Stimulated activated CD4-positive, alpha-beta T cell treated with anti-CD3 and anti-CD28 coated beads, TNF-alpha, amount 100 ng/mL, for 24 hours (primary cell): ENCODE measurements around the gene ARVCF.
A peak's percentile ranks its signal among the peaks of the same experiment; 100 is the strongest.

ENCODE experiments used
- DNase-seq, 3 experiments: peaks; one replicate each; pipeline ENCODE4 v3.0.0-alpha.2; 2020; ENCODE audit warnings: low read depth in 3 of 3

ARVCF gene

DNA sequence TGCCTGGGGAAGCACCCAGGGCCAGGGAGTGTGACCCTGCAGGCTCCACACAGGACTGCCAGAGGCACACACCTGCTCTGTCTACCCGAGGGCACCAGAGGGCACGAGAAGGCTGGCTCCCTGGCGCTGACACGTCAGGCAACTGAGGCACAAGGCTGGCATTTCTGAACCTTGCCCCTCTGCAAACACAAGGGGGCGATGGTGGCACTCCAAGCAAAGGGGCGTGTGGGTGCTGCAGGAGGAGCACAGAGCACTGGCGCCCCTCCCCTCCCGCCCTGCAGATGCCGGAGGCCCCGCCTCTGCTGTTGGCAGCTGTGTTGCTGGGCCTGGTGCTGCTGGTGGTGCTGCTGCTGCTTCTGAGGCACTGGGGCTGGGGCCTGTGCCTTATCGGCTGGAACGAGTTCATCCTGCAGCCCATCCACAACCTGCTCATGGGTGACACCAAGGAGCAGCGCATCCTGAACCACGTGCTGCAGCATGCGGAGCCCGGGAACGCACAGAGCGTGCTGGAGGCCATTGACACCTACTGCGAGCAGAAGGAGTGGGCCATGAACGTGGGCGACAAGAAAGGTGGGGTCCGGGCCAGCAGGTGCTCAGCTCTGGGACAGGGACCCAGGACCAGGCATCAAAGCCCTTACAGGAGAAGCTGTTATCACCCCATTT lies 54.2 kb downstream of the ARVCF start:
- peak in 2 of 3 experiments; percentile 42 to 71 for DNase-seq

DNA sequence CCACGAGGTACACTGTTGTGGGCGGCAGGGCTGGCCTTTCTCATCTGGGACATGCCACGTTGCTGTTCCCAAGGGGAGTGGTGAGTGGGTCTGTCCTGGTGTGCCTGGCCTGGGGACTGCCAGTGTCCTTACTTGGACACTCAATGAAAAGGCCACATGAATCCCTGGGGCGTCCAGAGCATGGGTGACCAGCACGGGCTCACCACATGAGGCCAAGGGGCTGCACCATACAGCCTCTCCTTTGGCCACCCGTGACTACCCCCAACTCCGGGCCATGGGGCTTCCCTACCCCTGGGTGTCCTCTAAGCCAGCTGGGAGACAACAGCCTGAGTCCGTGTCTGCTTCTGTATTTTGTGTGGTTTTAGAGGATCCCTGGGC lies 54.8 kb downstream of the ARVCF start:
- no peak for DNase-seq

DNA sequence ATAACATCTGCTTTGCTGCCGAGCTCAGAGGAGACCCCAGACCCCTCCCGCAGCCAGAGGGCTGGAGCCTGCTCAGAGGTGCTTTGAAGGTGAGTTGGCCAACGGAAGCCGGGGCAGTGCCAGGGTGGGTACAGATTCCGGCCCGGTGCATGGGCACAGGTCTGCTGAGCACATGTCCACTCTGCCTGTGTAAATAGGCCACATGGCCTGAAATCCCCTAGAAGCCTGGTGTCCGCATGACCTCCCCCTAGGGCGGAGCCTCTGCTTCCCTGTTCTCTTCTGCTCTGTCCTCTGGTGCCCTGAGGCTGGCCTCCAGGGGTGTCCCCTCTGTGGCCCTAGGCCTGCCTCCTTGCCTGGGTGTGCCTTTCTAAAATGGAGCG lies 55.4 kb downstream of the ARVCF start:
- no peak for DNase-seq

DNA sequence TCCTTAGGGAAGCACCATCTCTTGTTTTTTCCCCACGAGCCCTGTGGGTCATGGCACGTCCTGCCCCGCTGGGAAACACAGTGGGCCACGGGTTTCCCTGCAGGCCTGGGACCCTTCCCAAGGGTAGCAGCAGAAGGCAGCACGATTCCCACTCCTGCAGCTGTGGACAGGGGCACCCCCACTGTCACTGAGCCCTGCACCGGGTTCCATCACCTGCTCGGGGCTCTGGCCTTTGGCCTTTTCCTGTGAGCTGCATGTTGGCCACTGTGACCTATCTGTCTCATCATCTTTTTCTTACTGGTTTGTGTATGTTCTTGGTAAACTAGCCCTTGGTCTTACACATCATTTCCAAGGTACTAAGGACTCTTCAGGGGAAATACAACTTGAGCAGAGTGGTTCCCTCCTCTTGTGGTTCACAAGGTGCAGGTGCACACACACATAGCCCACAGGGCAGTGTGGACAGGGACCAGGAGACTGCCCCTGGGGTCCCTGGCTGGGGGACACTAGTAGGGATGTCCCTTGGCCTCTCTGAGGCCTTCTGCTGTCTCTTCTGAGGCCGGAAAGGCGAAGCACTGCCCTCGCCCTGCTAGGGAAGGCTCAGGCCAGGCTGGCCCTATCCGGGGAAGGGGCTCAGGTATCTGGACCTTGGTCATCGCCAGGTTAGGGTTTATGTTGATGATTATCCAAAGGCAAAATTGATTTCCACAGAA lies 56.0 kb downstream of the ARVCF start:
- no peak for DNase-seq

DNA sequence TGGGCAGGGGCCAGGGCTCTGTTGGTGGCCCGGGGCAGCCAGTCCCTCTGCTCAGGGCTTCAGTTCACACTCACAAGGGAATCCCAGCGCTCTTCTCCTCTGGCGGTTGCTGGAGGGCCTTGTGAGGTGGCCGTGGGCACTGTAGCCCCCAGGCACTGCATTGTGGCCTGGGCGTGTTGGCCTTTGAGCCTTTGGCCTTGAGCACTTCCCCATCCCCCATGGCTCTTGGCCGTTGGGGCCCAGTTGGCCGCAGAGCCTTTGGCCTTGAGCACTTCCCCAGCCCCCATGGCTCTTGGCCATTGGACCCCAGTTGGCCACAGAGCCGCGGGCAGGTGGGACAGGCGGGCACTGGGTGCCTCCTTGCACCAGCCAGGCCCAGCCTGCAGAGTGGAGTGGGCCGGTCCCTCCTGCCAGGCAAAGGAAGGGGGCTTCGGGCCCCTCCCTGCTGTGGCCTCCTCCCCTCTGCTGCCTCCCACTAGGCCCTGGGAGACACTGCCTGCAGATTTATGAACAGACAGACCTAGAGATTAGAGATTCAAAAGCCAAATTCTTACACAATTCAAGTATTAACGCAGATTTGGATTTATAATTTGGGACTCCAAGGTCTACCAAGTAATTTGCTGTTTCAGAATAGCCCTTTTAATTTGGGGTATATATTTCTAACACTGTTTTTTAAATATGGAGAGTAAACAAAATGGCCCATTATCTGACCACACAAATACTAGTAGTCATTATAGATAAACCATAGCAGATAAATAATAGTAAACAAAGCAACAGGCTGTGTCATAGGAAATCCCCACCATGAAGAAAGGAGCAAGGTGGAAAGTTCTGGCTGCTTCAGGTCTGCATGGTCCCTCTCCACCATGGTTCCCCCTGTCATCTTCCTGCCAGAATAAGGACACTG lies 56.8 kb downstream of the ARVCF start:
- DNase-seq, result no peak

DNA sequence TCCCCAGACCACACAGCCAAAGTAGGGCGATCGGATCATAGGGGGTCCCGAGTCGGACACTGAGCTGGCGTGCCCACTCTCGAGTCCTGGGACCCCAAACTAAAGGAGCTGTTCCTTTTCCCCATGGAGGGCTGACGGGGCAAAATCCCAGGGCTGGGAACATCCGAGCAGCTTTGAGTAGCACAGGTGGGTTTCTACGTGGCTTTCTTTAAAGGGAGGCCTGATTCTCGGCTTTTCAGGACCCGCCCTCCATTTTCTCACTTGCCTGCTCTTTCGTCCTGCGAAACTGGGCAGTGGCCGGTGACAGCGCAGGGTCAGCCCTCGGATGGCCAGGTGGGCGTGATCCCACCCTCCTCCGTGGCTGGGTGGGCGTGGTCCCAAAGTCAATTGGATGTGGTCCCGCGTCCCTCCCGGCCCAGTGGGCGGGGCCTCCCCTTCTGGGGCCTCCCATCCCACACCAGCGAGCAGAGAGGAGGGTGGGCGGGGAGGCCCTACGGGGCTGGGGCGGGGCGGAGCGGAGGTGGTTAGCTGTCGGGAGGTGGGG lies 57.5 kb downstream of the ARVCF start:
- DNase-seq, result no peak

DNA sequence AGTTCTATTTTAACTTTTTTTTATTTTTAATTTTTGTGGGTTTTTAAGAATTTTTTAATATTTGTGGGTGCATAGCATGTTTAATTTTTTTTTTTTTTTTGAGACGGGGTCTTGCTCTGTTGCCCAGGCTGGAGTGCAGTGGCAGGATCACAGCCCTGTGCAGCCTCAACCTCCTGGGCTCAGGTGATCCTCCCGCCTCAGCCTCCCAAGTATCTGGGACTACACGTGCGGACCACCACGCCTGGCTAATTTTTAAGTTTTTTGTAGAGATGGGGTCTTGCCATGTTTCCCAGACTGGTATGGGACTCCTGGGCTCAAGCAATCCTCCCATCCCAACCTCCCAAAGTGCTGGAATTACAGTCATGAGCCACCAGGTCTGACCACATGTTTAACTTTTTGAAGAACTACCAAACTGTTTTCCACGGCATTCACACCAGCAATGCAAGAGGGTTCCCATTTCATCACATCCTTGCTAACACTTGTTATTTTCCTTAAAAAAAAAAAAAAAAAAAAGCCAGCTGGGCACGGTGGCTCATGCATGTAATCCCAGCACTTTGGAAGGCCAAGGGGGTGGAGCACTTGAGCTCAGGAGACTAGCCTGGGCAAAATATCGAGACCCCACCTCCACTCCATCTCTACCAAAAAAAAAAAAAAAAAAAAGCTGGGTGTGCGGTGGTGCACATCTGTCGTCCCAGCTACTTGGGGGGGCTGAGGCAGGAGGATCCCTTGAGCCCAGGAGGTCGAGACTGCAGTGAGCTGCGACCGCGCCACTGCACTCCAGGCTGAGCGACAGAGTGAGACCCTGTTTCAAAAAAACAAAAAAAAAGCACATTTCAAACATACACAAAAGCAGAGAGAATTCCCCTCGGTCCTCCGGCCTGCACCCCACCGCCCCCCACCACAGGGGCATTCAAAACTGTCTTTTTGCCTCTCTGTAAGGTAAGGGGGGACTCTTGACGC lies 58.3 kb downstream of the ARVCF start:
- no peak for DNase-seq

DNA sequence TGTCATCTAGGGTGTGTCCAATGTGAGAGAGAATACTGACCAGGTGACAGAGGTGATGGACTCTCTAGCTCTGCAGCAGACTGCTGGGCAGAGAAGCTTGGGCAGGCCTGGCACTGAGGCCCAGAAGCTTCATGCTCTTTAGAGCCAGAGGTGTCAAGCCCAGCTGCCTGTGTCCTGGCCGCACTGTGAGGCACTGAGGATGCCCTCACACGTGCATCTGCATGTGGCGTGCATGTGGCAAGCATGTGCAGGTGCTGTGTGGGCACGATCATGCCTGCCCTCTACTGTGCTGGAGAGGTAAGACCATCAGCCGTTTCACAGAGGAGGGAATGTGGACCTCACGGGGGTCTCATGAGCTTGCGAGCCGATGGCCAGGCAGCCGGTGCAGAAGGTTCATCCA lies 59.2 kb downstream of the ARVCF start:
- DNase-seq, result no peak

DNA sequence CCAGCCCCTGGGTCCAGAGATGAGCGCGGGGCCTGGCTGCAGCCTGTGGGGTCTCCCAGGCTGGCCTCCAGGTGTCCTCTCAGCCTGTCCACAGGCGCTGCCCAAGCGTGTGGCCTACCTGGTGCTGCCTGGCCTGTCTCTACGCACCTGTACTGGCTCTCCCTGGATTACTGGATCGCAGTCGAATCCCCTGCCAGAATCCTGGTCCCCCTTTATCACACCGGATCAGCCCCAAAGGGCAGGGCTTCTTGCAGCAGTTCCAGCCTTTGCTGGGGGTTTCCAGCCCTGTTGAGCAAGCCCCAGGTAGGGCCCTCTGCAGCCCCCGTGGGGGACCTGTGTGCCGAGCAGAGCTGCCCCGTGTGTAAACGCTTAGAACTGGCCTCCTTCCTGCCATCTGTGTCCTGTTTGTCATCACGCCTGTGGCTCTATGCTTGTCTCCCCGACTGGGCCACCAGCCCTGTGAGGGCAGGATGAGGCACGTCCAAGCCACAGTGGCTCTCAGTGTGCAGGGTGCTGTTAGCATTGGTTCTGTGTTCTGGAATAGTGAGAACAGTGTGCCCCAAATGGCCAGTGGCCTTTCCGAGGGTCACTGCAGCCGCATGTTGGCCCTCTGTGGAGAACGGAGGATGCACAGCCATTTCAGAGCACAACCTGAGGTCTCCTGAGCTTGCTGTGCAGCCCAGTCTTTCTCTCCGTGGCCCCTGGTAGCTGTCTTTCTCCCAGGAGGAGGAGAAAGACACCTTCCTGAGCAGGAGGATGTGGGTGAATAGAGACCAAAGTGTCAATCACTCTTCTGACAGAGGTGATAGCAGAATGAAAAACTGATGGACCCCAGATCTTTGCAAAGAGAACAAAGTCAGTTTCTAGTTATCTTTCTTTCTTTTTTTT lies 61.1 kb downstream of the ARVCF start:
- no peak for DNase-seq

DNA sequence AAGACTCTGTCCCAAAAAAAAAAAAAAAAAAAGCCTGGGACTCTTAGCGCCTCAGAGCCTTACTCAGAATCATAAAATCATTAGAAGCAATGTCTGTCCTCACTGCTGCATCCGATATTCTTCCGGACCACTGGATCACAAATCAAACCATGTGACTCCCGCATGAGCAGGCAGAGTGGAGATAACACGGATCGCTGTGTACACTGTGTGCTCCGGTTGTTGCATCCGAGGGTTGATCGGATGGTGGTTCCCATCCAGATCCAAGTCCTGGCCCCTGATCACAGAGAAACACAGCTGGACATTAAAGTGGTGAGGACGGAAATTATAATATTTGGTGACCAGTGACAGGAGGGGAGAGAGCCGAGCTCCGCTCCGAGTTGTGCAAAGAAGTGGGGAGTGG lies 65.3 kb downstream of the ARVCF start:
- DNase-seq, result no peak

DNA sequence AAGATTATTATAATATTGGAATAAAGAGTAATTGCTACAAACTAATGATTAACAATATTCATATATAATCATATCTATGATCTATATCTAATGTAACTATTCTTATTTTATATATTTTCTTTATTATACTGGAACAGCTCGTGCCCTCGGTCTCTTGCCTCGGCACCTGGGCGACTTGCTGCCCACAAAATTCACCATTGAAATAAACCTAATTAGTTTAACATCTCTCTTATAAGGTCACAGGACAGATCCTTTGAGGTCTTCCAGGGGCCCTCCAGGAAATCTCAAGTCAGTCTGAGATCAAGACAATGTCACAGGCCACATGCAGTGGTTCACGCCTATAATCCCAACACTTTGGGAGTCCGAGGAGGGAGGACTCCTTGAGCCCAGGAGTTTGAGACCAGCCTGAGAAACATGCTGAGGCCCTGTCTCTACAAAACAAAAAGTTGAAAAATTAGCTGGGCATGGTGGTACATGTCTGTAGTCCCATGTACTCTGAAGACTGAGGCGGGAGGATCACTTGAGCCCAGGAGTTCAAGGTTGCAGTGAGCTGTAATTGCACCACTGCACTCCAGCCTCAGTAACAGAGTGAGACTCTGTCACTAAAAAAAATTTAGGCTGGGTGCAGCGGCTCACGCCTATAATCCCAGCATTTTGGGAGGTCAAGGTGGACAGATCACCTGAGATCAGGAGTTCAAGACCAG lies 68.4 kb downstream of the ARVCF start:
- no peak for DNase-seq

DNA sequence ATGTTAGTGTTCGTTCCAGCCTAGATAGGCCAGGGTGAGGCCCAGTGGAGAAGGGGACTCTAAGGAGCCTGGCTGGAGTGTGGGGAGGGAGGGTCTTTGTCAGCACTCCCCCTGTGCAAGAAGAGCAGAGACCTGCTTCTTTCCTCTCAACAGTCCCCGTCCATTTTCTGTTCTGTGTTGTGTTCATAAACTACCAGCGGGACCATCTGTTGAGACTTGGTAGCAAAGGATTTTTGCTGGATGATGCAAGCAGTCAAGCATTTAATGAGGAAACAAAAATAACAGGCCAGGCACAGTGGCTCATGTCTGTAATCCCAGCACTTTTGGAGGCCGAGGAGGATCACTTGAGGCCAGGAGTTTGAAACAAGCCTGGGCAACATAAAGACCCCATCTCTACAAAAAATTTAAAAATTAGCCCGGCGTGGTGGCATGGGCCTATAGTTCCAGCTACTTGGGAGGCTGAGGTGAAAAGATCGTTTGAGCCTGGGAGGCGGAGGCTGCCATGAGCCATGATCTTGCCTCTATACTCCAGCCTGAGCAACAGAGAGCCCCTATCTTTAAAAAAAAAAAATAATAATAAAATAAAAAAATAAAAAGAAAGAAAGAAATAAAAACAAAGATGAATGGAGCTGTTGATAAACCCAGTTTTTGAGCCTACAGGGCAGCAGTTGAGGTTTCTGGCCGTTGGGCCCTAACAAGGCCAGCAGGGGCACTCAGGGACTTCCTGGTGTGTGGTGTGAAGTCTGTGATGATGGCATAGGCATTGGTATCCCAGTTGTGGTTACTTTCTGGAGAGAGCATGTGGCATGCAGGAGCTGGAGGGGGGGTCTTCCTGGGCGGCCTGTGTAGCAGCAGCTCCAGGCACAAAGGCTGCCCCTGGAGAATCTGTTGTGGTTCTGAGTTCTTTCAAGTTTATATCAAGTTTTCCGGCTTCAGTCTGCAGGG lies 73.3 kb downstream of the ARVCF start:
- no peak for DNase-seq

DNA sequence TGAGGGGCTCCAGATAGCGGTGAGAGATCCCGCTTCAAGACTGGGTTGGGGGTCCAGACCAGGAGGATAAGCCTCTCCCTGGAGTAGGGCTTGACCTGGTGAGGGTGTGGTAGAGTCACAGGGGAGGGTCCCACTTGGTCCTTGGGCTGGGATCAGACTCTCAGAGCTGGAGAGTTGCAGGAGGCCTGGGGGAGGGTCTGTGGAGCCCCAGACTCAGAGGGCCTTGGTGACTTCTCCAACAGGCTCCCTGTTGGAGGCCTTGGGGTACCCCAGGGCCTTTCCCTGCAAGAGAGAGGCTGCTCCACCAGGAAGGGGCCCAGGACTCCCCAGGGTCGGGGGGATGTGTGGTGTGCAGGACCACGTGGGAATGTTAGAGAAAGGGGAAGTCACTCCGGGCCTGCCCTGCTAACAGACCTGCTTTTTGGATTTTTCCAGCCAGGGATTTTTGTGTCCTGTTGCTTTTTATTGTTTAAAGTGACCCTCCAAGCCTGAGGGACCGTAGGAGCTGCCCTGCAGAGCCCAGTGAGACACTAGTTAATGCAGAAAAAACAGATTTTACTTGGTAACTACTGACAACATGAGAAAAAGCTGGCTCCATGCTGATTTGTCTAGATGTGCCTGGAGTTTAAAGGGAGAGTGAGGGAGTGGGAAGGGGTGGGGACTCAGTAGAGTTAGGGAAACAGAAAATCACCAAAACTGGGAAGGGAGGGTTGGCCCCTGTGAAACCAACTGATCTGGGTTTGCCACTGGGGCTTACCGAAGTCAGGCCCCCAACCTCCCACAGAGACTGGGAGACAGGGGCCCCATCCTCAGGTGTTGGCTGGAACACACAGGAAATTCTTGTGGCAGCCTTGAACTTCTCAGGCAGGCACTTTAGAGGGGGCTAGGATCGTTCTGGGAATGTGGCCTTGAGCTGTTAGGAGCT lies 74.2 kb downstream of the ARVCF start:
- no peak for DNase-seq

DNA sequence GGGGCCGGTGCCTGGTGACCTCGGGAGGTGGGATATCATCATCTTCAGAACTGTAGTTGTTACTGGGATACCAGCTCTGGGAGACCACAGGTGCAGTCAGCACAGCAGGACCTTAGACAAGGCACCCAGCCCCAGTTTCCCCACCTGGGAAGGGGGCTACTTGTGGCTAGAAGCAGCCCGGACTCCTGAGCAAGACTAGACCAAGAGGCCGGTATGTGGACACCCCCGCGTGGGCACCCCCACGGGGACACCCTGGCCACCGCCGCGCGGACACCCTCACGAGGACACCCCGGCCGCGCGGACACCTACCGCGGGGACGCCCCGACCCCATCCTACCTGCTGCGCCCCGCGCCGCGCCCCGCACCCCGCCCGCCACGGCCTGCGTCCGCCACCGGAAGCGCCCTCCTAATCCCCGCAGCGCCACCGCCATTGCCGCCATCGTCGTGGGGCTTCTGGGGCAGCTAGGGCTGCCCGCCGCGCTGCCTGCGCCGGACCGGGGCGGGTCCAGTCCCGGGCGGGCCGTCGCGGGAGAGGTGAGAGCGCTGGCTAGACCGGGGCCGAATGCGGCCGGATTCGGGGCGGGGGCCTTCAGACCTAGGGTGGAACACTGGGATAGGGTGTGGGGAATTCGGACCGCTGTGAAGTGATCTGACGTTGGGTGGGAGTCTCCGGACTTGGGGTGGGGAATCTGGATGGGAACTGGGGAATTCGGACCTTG lies 75.1 kb downstream of the ARVCF start, which contains the start of the genes COMT and TXNRD2:
Gene COMT (plus strand): TSS at position 408 of the 718 bp plus-strand sequence. CDS start 20,755 bp downstream, outside the sequence.
Gene TXNRD2 (minus strand): TSS at position 454 of the 718 bp plus-strand sequence. CDS start 15 bp downstream, at position 439.
- peak; percentile 41 to 72 (median 42) for DNase-seq

DNA sequence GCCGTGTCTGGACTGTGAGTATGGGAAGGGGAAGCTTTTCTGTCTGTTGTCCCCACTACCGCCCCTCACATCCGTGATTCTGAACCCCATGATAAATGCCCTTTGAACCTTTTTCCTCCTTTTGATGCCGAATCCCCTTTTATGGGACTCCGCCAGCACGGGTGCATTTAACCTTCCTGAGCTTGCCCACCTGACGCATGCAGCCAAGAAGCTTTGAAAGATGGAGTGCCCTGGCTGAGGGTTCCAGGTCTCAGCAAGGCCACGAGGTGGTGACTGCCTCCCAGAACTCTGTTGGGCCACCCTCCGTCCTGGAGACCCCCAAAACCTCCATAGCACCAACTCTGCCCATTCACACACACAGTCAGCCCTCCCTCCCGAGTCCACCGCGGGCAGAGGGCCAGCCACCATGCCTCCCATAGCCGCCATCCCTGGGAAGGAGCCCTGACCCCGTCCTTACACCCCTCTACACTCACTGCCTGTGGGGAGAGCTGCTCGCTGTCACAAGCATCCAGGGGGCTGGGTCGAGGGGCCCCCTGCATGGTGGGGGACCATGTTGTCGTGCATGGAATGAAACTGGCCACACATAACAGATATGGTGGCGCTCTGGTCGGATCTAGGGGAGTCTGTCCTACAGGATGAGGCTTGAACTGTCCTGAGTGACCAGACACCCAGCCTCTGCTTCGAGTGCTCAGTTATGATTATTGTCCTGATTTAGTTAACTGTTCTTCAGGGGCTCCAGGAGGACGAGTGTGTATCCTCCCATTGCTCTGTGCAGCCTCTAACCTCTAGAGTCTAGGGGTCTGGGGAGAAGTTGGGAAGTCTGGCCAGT lies 75.9 kb downstream of the ARVCF start:
- DNase-seq, result no peak
